A673 (cell line): ENCODE measurements around the gene SCGB1A1.

ENCODE experiments used
- EZH2 ChIP-seq: fragments of 200-600 bp; sonication (generic); IDR thresholded peaks from 2 replicates; pipeline ENCODE4 v1.6.1; 2017; ENCODE audit warnings: borderline replicate concordance, low read depth, mild to moderate bottlenecking, mixed read lengths, antibody characterized with exemption, low read length; ENCODE audit not compliant: poor library complexity, severe bottlenecking
- TF ChIP-seq, protein P1 (sequence below): fragments of 300-800, 200-600 bp; sonication (generic); conservative IDR thresholded peaks from 2 replicates; pipeline ENCODE4 v1.5.1; 2017; ENCODE audit warnings: low read depth, mild to moderate bottlenecking, antibody characterized with exemption, low read length, moderate library complexity, mixed read lengths

DNA sequence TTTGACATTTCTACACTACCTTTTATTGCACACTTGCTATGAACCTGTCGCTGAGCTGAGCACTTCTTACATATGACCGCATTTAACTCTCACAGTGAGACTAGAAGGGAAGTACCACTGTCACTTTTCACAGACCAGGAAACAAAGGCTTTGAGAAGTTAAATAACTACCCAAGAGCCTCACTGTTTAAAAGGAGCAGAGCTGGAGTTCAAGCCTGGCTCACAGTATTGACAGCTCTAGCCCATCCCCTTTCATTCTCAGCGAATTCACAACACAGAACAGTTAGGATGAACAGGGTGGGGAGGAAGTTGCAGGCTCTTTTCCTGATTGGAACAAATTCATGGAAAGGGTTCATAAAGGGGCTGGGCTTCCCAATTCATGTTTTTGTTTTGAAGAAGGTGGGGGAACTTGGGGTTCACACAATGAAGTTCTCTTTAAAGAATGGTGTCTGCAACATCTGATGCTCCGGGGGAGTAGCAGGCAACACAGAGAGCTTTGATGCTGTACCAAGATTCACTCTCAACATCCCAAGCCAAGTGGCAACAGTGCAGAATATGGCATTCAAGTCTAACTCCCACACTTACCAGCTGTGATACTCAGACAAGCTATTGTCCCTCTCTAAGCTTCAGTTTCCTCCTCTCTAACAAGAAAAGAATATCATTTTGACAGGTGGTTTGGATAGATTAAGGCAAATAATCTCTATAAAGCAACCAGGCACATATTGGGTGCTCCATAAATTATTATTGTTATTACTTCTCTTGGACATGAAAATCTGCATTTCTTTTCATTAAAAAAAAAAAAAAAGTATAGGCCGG is 17.2 kb downstream of the SCGB1A1 start:
- TF ChIP-seq, protein P1, sequence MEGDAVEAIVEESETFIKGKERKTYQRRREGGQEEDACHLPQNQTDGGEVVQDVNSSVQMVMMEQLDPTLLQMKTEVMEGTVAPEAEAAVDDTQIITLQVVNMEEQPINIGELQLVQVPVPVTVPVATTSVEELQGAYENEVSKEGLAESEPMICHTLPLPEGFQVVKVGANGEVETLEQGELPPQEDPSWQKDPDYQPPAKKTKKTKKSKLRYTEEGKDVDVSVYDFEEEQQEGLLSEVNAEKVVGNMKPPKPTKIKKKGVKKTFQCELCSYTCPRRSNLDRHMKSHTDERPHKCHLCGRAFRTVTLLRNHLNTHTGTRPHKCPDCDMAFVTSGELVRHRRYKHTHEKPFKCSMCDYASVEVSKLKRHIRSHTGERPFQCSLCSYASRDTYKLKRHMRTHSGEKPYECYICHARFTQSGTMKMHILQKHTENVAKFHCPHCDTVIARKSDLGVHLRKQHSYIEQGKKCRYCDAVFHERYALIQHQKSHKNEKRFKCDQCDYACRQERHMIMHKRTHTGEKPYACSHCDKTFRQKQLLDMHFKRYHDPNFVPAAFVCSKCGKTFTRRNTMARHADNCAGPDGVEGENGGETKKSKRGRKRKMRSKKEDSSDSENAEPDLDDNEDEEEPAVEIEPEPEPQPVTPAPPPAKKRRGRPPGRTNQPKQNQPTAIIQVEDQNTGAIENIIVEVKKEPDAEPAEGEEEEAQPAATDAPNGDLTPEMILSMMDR: no peak
- no peak for TF ChIP-seq EZH2
